GM12892 (cell line): ENCODE measurements around the gene TUBGCP5.
A peak's percentile ranks its signal among the peaks of the same experiment; 100 is the strongest.
"Not testable (repeated sequence)": the region's sequence is repeated elsewhere in the genome, so short reads cannot be mapped to it uniquely, and the experiment has no call there.

ENCODE experiments used
- DNase-seq: peaks from one replicate; pipeline ENCODE4 v3.0.0; 2011; ENCODE audit not compliant: insufficient read length
- FAIRE-seq: peaks from 2 replicates; lab custom pipeline; 2011; peaks lifted over from hg19 to GRCh38; lab: Jason Lieb, UNC
- POLR2A ChIP-seq: IDR thresholded peaks from 2 replicates; pipeline ENCODE4 v1.6.1; 2011; ENCODE audit warnings: low read depth, low read length, control low read depth
- POLR2AphosphoS5 ChIP-seq: IDR thresholded peaks from 2 replicates; pipeline ENCODE4 v1.6.1; 2011; ENCODE audit warnings: low read depth, low read length, control low read depth
- TAF1 ChIP-seq: IDR thresholded peaks from 2 replicates; pipeline ENCODE4 v1.6.1; 2011; ENCODE audit warnings: low read depth, mild to moderate bottlenecking, control low read depth, low read length, borderline replicate concordance

TUBGCP5 gene

GRCh38 chr15:23035964-23036566, 3.3 kb downstream of the TUBGCP5 start:
- DNase-seq (peak; percentile 26), FAIRE-seq (no peak)
- no peak for TF ChIP-seq POLR2A
- TF ChIP-seq POLR2AphosphoS5: no peak
- TF ChIP-seq TAF1: no peak

GRCh38 chr15:23033979-23034378, 5.4 kb downstream of the TUBGCP5 start:
- TF ChIP-seq POLR2AphosphoS5 (no peak), POLR2A (no peak), TAF1 (no peak)
- DNase-seq (no peak), FAIRE-seq (no peak)

- no peak for TF ChIP-seq TAF1
- TF ChIP-seq POLR2AphosphoS5: no peak
- TF ChIP-seq POLR2A: no peak
- no peak for FAIRE-seq
- DNase-seq: no peak
Observed at GRCh38 chr15:23026218-23026617, 13.2 kb downstream of the TUBGCP5 start.

- no peak for TF ChIP-seq TAF1
- no peak for TF ChIP-seq POLR2AphosphoS5
- TF ChIP-seq POLR2A: no peak
- no peak for FAIRE-seq
- DNase-seq: no peak
Observed at GRCh38 chr15:23022156-23022555, 17.2 kb downstream of the TUBGCP5 start.

GRCh38 chr15:23014394-23015000, 24.9 kb downstream of the TUBGCP5 start:
- no peak for FAIRE-seq
- TF ChIP-seq POLR2AphosphoS5: no peak
- DNase-seq: no peak

- DNase-seq: no peak
- TF ChIP-seq POLR2AphosphoS5: no peak
- no peak for FAIRE-seq
Observed at GRCh38 chr15:23013681-23014080, 25.7 kb downstream of the TUBGCP5 start.

GRCh38 chr15:23012616-23013015, 26.8 kb downstream of the TUBGCP5 start:
- not testable (repeated sequence) for FAIRE-seq

GRCh38 chr15:23003736-23004135, 35.6 kb downstream of the TUBGCP5 start:
- no peak for DNase-seq
- no peak for FAIRE-seq

More at GRCh38 chr15:23012616-23013015, 26.8 kb downstream of the TUBGCP5 start:
- DNase-seq: not testable (repeated sequence)

GRCh38 chr15:23002920-23003319, 36.4 kb downstream of the TUBGCP5 start:
- TF ChIP-seq TAF1 (no peak), POLR2A (no peak), POLR2AphosphoS5 (no peak)
- no peak for DNase-seq
- no peak for FAIRE-seq

More at GRCh38 chr15:23003736-23004135, 35.6 kb downstream of the TUBGCP5 start:
- TF ChIP-seq POLR2A (no peak), POLR2AphosphoS5 (no peak), TAF1 (no peak)

- TF ChIP-seq POLR2A (no peak), TAF1 (no peak), POLR2AphosphoS5 (no peak)
- FAIRE-seq (no peak), DNase-seq (no peak)
Observed at GRCh38 chr15:22995795-22996194, 43.6 kb downstream of the TUBGCP5 start.

- FAIRE-seq: no peak
- DNase-seq: no peak
- TF ChIP-seq POLR2A (no peak), TAF1 (no peak), POLR2AphosphoS5 (no peak)
Observed at GRCh38 chr15:22992024-22992326, 47.4 kb downstream of the TUBGCP5 start.

- FAIRE-seq (no peak), DNase-seq (no peak)
- TF ChIP-seq TAF1: no peak
Observed at GRCh38 chr15:22989576-22990477, 49.5 kb downstream of the TUBGCP5 start.

- DNase-seq (no peak), FAIRE-seq (no peak)
- no peak for TF ChIP-seq POLR2A
- TF ChIP-seq POLR2AphosphoS5: no peak
- no peak for TF ChIP-seq TAF1
Observed at GRCh38 chr15:22988811-22989210, 50.6 kb downstream of the TUBGCP5 start.

GRCh38 chr15:22981931-22982330, 57.4 kb downstream of the TUBGCP5 start:
- DNase-seq, FAIRE-seq: not testable (repeated sequence)
